Keratinocyte (primary cell): Measurements from ENCODE around the gene FBXO31.

Experiments
- EZH2 ChIP-seq: IDR thresholded peaks from one replicate; pipeline ENCODE4 v1.6.1; 2012; ENCODE audit warnings: inconsistent platforms, mild to moderate bottlenecking, low read length, moderate library complexity
- TF ChIP-seq, protein P1 (sequence below), 3 experiments: IDR thresholded peaks in 1 of 3; conservative IDR thresholded peaks in 1 of 3; optimal IDR thresholded peaks in 1 of 3; 2 replicates in 2 of 3; 3 replicates in 1 of 3; pipeline versions ENCODE3 to v1.5.1; 2011; ENCODE audit warnings: low read length in 3 of 3, mild to moderate bottlenecking in 3 of 3, moderate library complexity in 2 of 3, control low read depth in 1 of 3, inconsistent platforms in 1 of 3; ENCODE audit not compliant: insufficient read depth in 2 of 3; ENCODE audit errors: extremely low read depth in 1 of 3

- TF ChIP-seq, protein P1, sequence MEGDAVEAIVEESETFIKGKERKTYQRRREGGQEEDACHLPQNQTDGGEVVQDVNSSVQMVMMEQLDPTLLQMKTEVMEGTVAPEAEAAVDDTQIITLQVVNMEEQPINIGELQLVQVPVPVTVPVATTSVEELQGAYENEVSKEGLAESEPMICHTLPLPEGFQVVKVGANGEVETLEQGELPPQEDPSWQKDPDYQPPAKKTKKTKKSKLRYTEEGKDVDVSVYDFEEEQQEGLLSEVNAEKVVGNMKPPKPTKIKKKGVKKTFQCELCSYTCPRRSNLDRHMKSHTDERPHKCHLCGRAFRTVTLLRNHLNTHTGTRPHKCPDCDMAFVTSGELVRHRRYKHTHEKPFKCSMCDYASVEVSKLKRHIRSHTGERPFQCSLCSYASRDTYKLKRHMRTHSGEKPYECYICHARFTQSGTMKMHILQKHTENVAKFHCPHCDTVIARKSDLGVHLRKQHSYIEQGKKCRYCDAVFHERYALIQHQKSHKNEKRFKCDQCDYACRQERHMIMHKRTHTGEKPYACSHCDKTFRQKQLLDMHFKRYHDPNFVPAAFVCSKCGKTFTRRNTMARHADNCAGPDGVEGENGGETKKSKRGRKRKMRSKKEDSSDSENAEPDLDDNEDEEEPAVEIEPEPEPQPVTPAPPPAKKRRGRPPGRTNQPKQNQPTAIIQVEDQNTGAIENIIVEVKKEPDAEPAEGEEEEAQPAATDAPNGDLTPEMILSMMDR (optimal IDR thresholded peaks at IDR 0.05 in 1 of 3, IDR thresholded peaks at IDR 0.05 in 1 of 3, conservative IDR thresholded peaks at IDR 0.05 in 1 of 3; ENCODE audit: extremely low read depth in 1 of 3, insufficient read depth in 2 of 3, low read length in 3 of 3), result no peak
- no peak for TF ChIP-seq EZH2
Measured at GRCh38 chr16:87384162-87384874, 742 bp upstream of the FBXO31 start.
